H54 (cell line): ENCODE data around the gene NUMB.
"Not testable (repeated sequence)": the region's sequence is repeated elsewhere in the genome, so short reads cannot be mapped to it uniquely, and the experiment has no call there.

Experiments
- DNase-seq: peaks from one replicate; pipeline ENCODE4 v3.0.0; 2011; ENCODE audit warnings: low spot score, mixed read lengths; ENCODE audit not compliant: insufficient read length
- FAIRE-seq: peaks from 3 replicates; lab custom pipeline; 2011; peaks lifted over from hg19 to GRCh38; lab: Jason Lieb, UNC
- POLR2A ChIP-seq: IDR thresholded peaks from 2 replicates; pipeline ENCODE4 v1.6.1; 2011; ENCODE audit warnings: low read depth, mild to moderate bottlenecking, low read length

The NUMB gene

GRCh38 chr14:73422515-73422914 lies 35.8 kb downstream of the NUMB start:
- DNase-seq, result no peak
- FAIRE-seq, result no peak
- TF ChIP-seq POLR2A, result no peak

GRCh38 chr14:73418227-73418626 lies 40.1 kb downstream of the NUMB start:
- no peak for FAIRE-seq
- no peak for DNase-seq
- TF ChIP-seq POLR2A, result no peak

- not testable (repeated sequence) for FAIRE-seq, DNase-seq
These were observed 52.1 kb downstream of the NUMB start for GRCh38 chr14:73406248-73406647.

- DNase-seq (no peak), FAIRE-seq (no peak)
- TF ChIP-seq POLR2A, result no peak
These were observed 55.1 kb downstream of the NUMB start for GRCh38 chr14:73403181-73403752.

- DNase-seq (no peak), FAIRE-seq (no peak)
- TF ChIP-seq POLR2A, result no peak
These were observed 55.8 kb downstream of the NUMB start for GRCh38 chr14:73402579-73402978.

GRCh38 chr14:73397810-73398209 lies 60.5 kb downstream of the NUMB start:
- FAIRE-seq (no peak), DNase-seq (no peak)
- TF ChIP-seq POLR2A, result no peak

GRCh38 chr14:73394317-73394716 lies 64.0 kb downstream of the NUMB start:
- TF ChIP-seq POLR2A, result no peak
- FAIRE-seq (peak; percentile 45), DNase-seq (no peak)

GRCh38 chr14:73393375-73393774 lies 65.0 kb downstream of the NUMB start:
- FAIRE-seq (peak; percentile 52), DNase-seq (no peak)

GRCh38 chr14:73392329-73393257 lies 65.8 kb downstream of the NUMB start:
- no peak for FAIRE-seq
- DNase-seq, result no peak
- no peak for TF ChIP-seq POLR2A

More at GRCh38 chr14:73393375-73393774, 65.0 kb downstream of the NUMB start:
- no peak for TF ChIP-seq POLR2A

GRCh38 chr14:73387860-73388259 lies 70.5 kb downstream of the NUMB start:
- not testable (repeated sequence) for FAIRE-seq, DNase-seq

GRCh38 chr14:73386342-73386741 lies 72.0 kb downstream of the NUMB start:
- TF ChIP-seq POLR2A, result no peak
- no peak for DNase-seq
- no peak for FAIRE-seq

- FAIRE-seq, DNase-seq: not testable (repeated sequence)
These were observed 73.3 kb downstream of the NUMB start for GRCh38 chr14:73385021-73385420.

- DNase-seq (no peak), FAIRE-seq (no peak)
- TF ChIP-seq POLR2A, result no peak
These were observed 75.0 kb downstream of the NUMB start for GRCh38 chr14:73383356-73383755.

GRCh38 chr14:73381380-73382013 lies 76.8 kb downstream of the NUMB start:
- DNase-seq (no peak), FAIRE-seq (no peak)
- no peak for TF ChIP-seq POLR2A

GRCh38 chr14:73376585-73376984 lies 81.8 kb downstream of the NUMB start:
- FAIRE-seq, result peak; percentile 71
- no peak for DNase-seq
- TF ChIP-seq POLR2A, result no peak
